ELR (cell line): Measurements from ENCODE around the gene ABCG1.

Experiments
- DNase-seq: peaks from one replicate; pipeline ENCODE4 v3.0.0-alpha.2; 2015; ENCODE audit warnings: low read depth

ABCG1 gene

GRCh38 chr21:42191696-42192595, 27.0 kb upstream of the ABCG1 start:
- no peak for DNase-seq

GRCh38 chr21:42193131-42193671, 25.7 kb upstream of the ABCG1 start:
- peak; percentile 47 for DNase-seq

GRCh38 chr21:42193721-42194120, 25.2 kb upstream of the ABCG1 start:
- DNase-seq = no peak

- no peak for DNase-seq
Measured at GRCh38 chr21:42194863-42195262, 24.1 kb upstream of the ABCG1 start.

- DNase-seq = peak; percentile 26
Measured at GRCh38 chr21:42195378-42196031, 23.4 kb upstream of the ABCG1 start.

- peak; percentile 74 for DNase-seq
Measured at GRCh38 chr21:42198929-42199867, 19.7 kb upstream of the ABCG1 start.

- DNase-seq = peak; percentile 29
Measured at GRCh38 chr21:42199868-42200463, 19.0 kb upstream of the ABCG1 start.

GRCh38 chr21:42200906-42201614, 17.9 kb upstream of the ABCG1 start:
- no peak for DNase-seq

GRCh38 chr21:42201615-42202161, 17.3 kb upstream of the ABCG1 start:
- DNase-seq = no peak

GRCh38 chr21:42202321-42202720, 16.6 kb upstream of the ABCG1 start:
- no peak for DNase-seq

GRCh38 chr21:42203321-42203720, 15.6 kb upstream of the ABCG1 start:
- DNase-seq = no peak

GRCh38 chr21:42203936-42204335, 15.0 kb upstream of the ABCG1 start:
- no peak for DNase-seq

GRCh38 chr21:42207426-42207825, 11.5 kb upstream of the ABCG1 start:
- no peak for DNase-seq

- DNase-seq = no peak
Measured at GRCh38 chr21:42208036-42208435, 10.9 kb upstream of the ABCG1 start.

- no peak for DNase-seq
Measured at GRCh38 chr21:42208801-42209490, 10.0 kb upstream of the ABCG1 start.

- DNase-seq = peak; percentile 44
Measured at GRCh38 chr21:42209801-42210479, 9.0 kb upstream of the ABCG1 start.

- no peak for DNase-seq
Measured at GRCh38 chr21:42212266-42212665, 6.7 kb upstream of the ABCG1 start.

GRCh38 chr21:42213082-42213774, 5.7 kb upstream of the ABCG1 start:
- DNase-seq = no peak
